ENCODE results near the gene JMJD6. TPM values are rescaled to one million over a fixed set of nuclear protein-coding genes. Genes with fewer than 3 reads are reported as not detected.

The JMJD6 gene
- polyA plus RNA-seq, 1 donor (not counting 4 experiments of a cell fraction or from before 2014, with no cell fraction given), result 12.0 TPM

DNA sequence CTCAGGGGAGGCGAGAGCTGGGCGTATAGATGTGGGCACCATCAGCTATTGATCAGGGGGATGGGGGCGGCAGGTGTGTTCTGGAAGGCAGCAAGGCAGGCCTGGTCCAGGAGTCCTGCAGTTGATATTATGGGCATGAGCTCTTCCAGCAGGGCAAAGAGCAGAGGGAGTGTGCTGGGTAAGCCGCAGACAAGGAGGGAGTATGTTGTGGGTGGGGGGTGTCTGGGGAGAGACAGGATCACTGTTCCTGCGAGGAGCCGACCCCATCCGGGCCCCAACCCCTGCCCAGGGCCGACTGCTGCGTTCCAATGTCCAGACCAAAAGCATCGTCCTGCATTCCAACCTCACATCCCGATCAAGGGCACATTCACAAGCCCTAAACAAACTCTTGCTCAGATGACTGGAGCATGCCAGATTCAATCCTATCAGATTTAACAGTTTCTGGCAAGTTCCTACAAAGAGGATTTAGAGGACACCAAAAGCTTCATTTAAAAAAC, 24.9 kb downstream of the JMJD6 start:
- no peaks in the 10 kb centered on the region for H3K9me3 ChIP-seq (ENCODE audit: control insufficient read depth, low read depth, low read length)
- H3K79me2 ChIP-seq (ENCODE audit: control insufficient read depth, insufficient read depth, low read length), result peaks cover 65% of the 10 kb centered on the region
- no peak for DNase-seq (ENCODE audit: low read depth, low spot score)
- H3K27me3 ChIP-seq (ENCODE audit: control insufficient read depth, extremely low read depth, insufficient read depth, low read length), result no peaks in the 10 kb centered on the region
- H3K27ac ChIP-seq (ENCODE audit: control insufficient read depth, insufficient read depth, low read length), result peak overlapping the region; percentile 59
- peak overlapping the region; percentile 73 for H3K9ac ChIP-seq (ENCODE audit: control insufficient read depth, extremely low read depth, insufficient read depth, low read length)
- no peak overlapping the region for H2AFZ ChIP-seq (ENCODE audit: control insufficient read depth, low read length)
- no peak overlapping the region for H3K4me3 ChIP-seq (ENCODE audit: control insufficient read depth in 2 of 3, extremely low read depth in 1 of 3, insufficient read depth in 2 of 3, low read depth in 1 of 3, low read length in 3 of 3)
- H3K4me2 ChIP-seq (ENCODE audit: control insufficient read depth, extremely low read depth, insufficient read depth, low read depth, low read length), result peak overlapping the region; percentile 75
- H3K36me3 ChIP-seq (ENCODE audit: control insufficient read depth in 2 of 2, extremely low read depth in 1 of 2, insufficient read depth in 2 of 2, low read length in 2 of 2), result peaks cover 0 to 10% of the 10 kb centered on the region in 2 experiments
- peaks cover 32% of the 10 kb centered on the region for H3K4me1 ChIP-seq (ENCODE audit: control insufficient read depth, extremely low read depth, insufficient read depth, low read length)
- no peak for FAIRE-seq
- peaks cover 3% of the 10 kb centered on the region for H4K20me1 ChIP-seq (ENCODE audit: control insufficient read depth, extremely low read depth, insufficient read depth, low read length)
- dilution Hi-C loops (cut with MboI; ENCODE audit: extremely low pct_ligation_motif_present, low sequenced_read_pairs), result no loop called here
- peaks cover 8% of the 10 kb centered on the region for H3K9me1 ChIP-seq (ENCODE audit: control insufficient read depth, extremely low read depth, insufficient read depth, low read length)
- no peak for TF ChIP-seq EZH2 (IDR thresholded peaks at IDR 0.05; ENCODE audit: low read length)
- TF ChIP-seq, protein P1, sequence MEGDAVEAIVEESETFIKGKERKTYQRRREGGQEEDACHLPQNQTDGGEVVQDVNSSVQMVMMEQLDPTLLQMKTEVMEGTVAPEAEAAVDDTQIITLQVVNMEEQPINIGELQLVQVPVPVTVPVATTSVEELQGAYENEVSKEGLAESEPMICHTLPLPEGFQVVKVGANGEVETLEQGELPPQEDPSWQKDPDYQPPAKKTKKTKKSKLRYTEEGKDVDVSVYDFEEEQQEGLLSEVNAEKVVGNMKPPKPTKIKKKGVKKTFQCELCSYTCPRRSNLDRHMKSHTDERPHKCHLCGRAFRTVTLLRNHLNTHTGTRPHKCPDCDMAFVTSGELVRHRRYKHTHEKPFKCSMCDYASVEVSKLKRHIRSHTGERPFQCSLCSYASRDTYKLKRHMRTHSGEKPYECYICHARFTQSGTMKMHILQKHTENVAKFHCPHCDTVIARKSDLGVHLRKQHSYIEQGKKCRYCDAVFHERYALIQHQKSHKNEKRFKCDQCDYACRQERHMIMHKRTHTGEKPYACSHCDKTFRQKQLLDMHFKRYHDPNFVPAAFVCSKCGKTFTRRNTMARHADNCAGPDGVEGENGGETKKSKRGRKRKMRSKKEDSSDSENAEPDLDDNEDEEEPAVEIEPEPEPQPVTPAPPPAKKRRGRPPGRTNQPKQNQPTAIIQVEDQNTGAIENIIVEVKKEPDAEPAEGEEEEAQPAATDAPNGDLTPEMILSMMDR (optimal IDR thresholded peaks at IDR 0.05 in 1 of 3, IDR thresholded peaks at IDR 0.05 in 1 of 3, conservative IDR thresholded peaks at IDR 0.05 in 1 of 3; ENCODE audit: extremely low read depth in 1 of 3, insufficient read depth in 2 of 3, low read length in 3 of 3), result no peak

DNA sequence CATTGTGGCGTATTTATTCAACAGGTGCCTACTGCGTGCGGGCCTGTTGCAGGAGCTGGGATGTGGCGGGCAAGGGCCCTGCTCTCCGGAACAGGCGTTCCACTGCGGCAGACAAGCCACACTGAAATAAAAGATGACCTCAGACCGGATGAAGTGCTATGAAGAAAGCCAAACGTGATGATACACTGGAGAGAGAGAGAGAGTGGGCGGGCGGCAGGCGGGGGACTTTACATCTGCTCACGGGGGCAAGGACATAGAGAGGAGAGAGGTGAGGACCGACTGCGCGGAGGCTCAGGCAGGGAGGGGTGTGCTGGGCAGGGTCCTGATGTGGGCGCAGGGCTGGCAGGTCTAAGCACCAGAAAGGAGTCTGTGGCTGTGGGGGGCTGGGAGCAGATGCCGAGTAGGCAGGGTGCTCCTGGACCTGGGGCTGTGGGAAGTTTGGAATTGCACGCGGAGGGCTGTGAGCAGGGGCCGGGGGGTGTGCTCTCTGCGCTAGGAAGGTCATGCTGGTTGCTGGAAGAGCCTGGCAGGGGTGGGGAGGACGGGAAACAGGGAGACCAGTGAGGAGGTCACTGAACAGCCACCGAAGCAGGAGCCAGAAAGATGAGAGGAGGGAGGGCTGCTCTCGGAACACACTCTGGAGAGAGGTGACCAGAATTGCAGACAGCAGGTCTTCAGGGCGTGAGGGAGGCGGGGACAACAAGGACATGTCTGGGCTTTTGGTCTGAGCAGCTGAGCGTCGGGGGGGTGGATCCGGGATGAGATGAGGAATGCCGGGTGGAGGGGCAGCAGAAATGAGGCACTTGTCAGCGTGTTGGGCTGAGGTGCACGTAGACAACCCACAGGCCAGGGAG, 25.6 kb downstream of the JMJD6 start:
- Histone ChIP-seq H3K27ac (ENCODE audit: control insufficient read depth, insufficient read depth, low read length) (peak overlapping the region; percentile 59), H3K9ac (ENCODE audit: control insufficient read depth, extremely low read depth, insufficient read depth, low read length) (peak overlapping the region; percentile 73), H2AFZ (ENCODE audit: control insufficient read depth, low read length) (peak overlapping the region; percentile 51)

More for the DNA sequence above, 25.6 kb downstream of the JMJD6 start:
- no peak for DNase-seq (ENCODE audit: low read depth, low spot score)
- Histone ChIP-seq H3K36me3 (ENCODE audit: control insufficient read depth in 2 of 2, extremely low read depth in 1 of 2, insufficient read depth in 2 of 2, low read length in 2 of 2) (peaks cover 0 to 11% of the 10 kb centered on the region in 2 experiments), H3K4me1 (ENCODE audit: control insufficient read depth, extremely low read depth, insufficient read depth, low read length) (peaks cover 32% of the 10 kb centered on the region), H3K79me2 (ENCODE audit: control insufficient read depth, insufficient read depth, low read length) (peaks cover 60% of the 10 kb centered on the region), H3K9me3 (ENCODE audit: control insufficient read depth, low read depth, low read length) (no peaks in the 10 kb centered on the region), H4K20me1 (ENCODE audit: control insufficient read depth, extremely low read depth, insufficient read depth, low read length) (peaks cover 3% of the 10 kb centered on the region), H3K9me1 (ENCODE audit: control insufficient read depth, extremely low read depth, insufficient read depth, low read length) (peaks cover 8% of the 10 kb centered on the region), H3K27me3 (ENCODE audit: control insufficient read depth, extremely low read depth, insufficient read depth, low read length) (no peaks in the 10 kb centered on the region), H3K4me3 (ENCODE audit: control insufficient read depth in 2 of 3, extremely low read depth in 1 of 3, insufficient read depth in 2 of 3, low read depth in 1 of 3, low read length in 3 of 3) (peak overlapping the region in 2 of 3 experiments; percentile 49 to 54), H3K4me2 (ENCODE audit: control insufficient read depth, extremely low read depth, insufficient read depth, low read depth, low read length) (peak overlapping the region; percentile 75)
- dilution Hi-C loops (cut with MboI; ENCODE audit: extremely low pct_ligation_motif_present, low sequenced_read_pairs), result no loop called here
- TF ChIP-seq, protein P1 (optimal IDR thresholded peaks at IDR 0.05 in 1 of 3, IDR thresholded peaks at IDR 0.05 in 1 of 3, conservative IDR thresholded peaks at IDR 0.05 in 1 of 3; ENCODE audit: extremely low read depth in 1 of 3, insufficient read depth in 2 of 3, low read length in 3 of 3), result no peak
- TF ChIP-seq EZH2 (IDR thresholded peaks at IDR 0.05; ENCODE audit: low read length), result no peak
- FAIRE-seq, result peak; percentile 72
